OCI-LY3 (cell line): ENCODE data around the gene LSM3.

Source experiments
- EZH2phosphoT487 ChIP-seq: fragments of 200-600 bp; shearing (Covaris generic); IDR thresholded peaks from 2 replicates; pipeline ENCODE4 v1.6.1; 2018; ENCODE audit warnings: antibody characterized with exemption, mixed run types, low read depth
- TF ChIP-seq, protein P1 (sequence below): fragments of 200-600, 300-600 bp; sonication (generic); IDR thresholded peaks from 2 replicates; pipeline ENCODE4 v1.5.1; 2014; ENCODE audit warnings: antibody characterized with exemption, low read length, low read depth

DNA sequence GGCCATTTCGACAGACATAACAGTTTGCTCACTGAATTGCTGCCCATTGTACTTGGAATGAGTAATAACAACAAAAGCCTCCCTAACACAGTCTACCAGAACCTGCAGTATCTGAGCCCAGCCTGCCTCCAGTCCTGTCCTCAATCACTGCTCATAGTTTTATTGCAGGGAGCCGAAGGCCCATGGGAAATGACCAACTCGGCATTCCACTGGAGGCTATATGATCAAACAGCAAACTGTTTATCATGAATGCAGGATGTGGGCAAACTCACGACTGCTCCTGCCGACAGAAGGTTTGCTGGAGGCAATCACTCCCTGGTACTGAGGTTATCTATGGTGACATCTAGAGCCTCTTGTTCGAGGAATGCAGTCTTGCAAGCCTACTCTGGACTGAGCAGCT is 46.3 kb downstream of the LSM3 start:
- TF ChIP-seq, protein P1, sequence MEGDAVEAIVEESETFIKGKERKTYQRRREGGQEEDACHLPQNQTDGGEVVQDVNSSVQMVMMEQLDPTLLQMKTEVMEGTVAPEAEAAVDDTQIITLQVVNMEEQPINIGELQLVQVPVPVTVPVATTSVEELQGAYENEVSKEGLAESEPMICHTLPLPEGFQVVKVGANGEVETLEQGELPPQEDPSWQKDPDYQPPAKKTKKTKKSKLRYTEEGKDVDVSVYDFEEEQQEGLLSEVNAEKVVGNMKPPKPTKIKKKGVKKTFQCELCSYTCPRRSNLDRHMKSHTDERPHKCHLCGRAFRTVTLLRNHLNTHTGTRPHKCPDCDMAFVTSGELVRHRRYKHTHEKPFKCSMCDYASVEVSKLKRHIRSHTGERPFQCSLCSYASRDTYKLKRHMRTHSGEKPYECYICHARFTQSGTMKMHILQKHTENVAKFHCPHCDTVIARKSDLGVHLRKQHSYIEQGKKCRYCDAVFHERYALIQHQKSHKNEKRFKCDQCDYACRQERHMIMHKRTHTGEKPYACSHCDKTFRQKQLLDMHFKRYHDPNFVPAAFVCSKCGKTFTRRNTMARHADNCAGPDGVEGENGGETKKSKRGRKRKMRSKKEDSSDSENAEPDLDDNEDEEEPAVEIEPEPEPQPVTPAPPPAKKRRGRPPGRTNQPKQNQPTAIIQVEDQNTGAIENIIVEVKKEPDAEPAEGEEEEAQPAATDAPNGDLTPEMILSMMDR, result no peak
- TF ChIP-seq EZH2phosphoT487, result no peak
